T-helper 1 cell treated with Interleukin-12 subunit alpha and Interleukin-12 subunit beta and Interleukin-4 antibody, amounts not matched to agents 30 μg/mL and 1 μg/mL, for 36 hours (primary cell): Measurements from ENCODE around the gene GALNT14.

Source experiments
- H3K27ac Mint-ChIP-seq: one replicate; pipeline ENCODE4 v1.8.0; 2021; ENCODE audit warnings: mild to moderate bottlenecking, mixed read lengths
- H3K27me3 Mint-ChIP-seq: one replicate; pipeline ENCODE4 v1.8.0; 2021; ENCODE audit warnings: low read depth, mixed read lengths
- H3K36me3 Mint-ChIP-seq: one replicate; pipeline ENCODE4 v1.8.0; 2021; ENCODE audit warnings: low read depth, mixed read lengths
- H3K4me1 Mint-ChIP-seq: one replicate; pipeline ENCODE4 v1.8.0; 2021; ENCODE audit warnings: low read depth, mixed read lengths
- H3K4me3 Mint-ChIP-seq: one replicate; pipeline ENCODE4 v1.8.0; 2021; ENCODE audit warnings: mild to moderate bottlenecking, moderate library complexity, mixed read lengths
- H3K9me3 Mint-ChIP-seq: one replicate; pipeline ENCODE4 v1.8.0; 2021; ENCODE audit warnings: mixed read lengths

The GALNT14 gene

GRCh38 chr2:30964334-30965005 lies 173.8 kb downstream of the GALNT14 start:
- Mint-ChIP-seq H3K9me3 (no peaks in the 10 kb centered on the region), H3K4me1 (no peaks in the 10 kb centered on the region), H3K27ac (no peak overlapping the region), H3K36me3 (no peaks in the 10 kb centered on the region), H3K27me3 (no peaks in the 10 kb centered on the region), H3K4me3 (no peak overlapping the region)

- Mint-ChIP-seq H3K27ac (no peak overlapping the region), H3K36me3 (no peaks in the 10 kb centered on the region), H3K4me3 (no peak overlapping the region), H3K4me1 (no peaks in the 10 kb centered on the region), H3K9me3 (no peaks in the 10 kb centered on the region), H3K27me3 (no peaks in the 10 kb centered on the region)
Observed at GRCh38 chr2:30963184-30963583, 175.1 kb downstream of the GALNT14 start.

GRCh38 chr2:30960213-30960612 lies 178.0 kb downstream of the GALNT14 start:
- Mint-ChIP-seq H3K4me1 (no peaks in the 10 kb centered on the region), H3K27me3 (no peaks in the 10 kb centered on the region), H3K4me3 (no peak overlapping the region), H3K27ac (no peak overlapping the region), H3K9me3 (no peaks in the 10 kb centered on the region), H3K36me3 (no peaks in the 10 kb centered on the region)

GRCh38 chr2:30959653-30960052 lies 178.6 kb downstream of the GALNT14 start:
- Mint-ChIP-seq H3K27me3 (no peaks in the 10 kb centered on the region), H3K4me1 (no peaks in the 10 kb centered on the region), H3K9me3 (no peaks in the 10 kb centered on the region)

GRCh38 chr2:30958918-30959265 lies 179.3 kb downstream of the GALNT14 start:
- H3K9me3 Mint-ChIP-seq: no peaks in the 10 kb centered on the region
- H3K36me3 Mint-ChIP-seq: no peaks in the 10 kb centered on the region
- H3K4me3 Mint-ChIP-seq: no peak overlapping the region
- no peaks in the 10 kb centered on the region for H3K27me3 Mint-ChIP-seq
- H3K27ac Mint-ChIP-seq: no peak overlapping the region
- H3K4me1 Mint-ChIP-seq: no peaks in the 10 kb centered on the region

More at GRCh38 chr2:30959653-30960052, 178.6 kb downstream of the GALNT14 start:
- no peak overlapping the region for H3K4me3 Mint-ChIP-seq
- no peak overlapping the region for H3K27ac Mint-ChIP-seq
- no peaks in the 10 kb centered on the region for H3K36me3 Mint-ChIP-seq

GRCh38 chr2:30958193-30958917 lies 179.9 kb downstream of the GALNT14 start:
- Mint-ChIP-seq H3K27ac (no peak overlapping the region), H3K4me3 (no peak overlapping the region), H3K9me3 (no peaks in the 10 kb centered on the region), H3K36me3 (no peaks in the 10 kb centered on the region), H3K4me1 (no peaks in the 10 kb centered on the region), H3K27me3 (no peaks in the 10 kb centered on the region)

- H3K4me1 Mint-ChIP-seq: no peaks in the 10 kb centered on the region
- no peak overlapping the region for H3K27ac Mint-ChIP-seq
- H3K36me3 Mint-ChIP-seq: no peaks in the 10 kb centered on the region
- no peak overlapping the region for H3K4me3 Mint-ChIP-seq
- no peaks in the 10 kb centered on the region for H3K27me3 Mint-ChIP-seq
- no peaks in the 10 kb centered on the region for H3K9me3 Mint-ChIP-seq
Observed at GRCh38 chr2:30957591-30957990, 180.6 kb downstream of the GALNT14 start.

- H3K4me1 Mint-ChIP-seq: no peaks in the 10 kb centered on the region
- no peak overlapping the region for H3K4me3 Mint-ChIP-seq
- H3K27ac Mint-ChIP-seq: no peak overlapping the region
- H3K36me3 Mint-ChIP-seq: no peaks in the 10 kb centered on the region
- no peaks in the 10 kb centered on the region for H3K27me3 Mint-ChIP-seq
- no peaks in the 10 kb centered on the region for H3K9me3 Mint-ChIP-seq
Observed at GRCh38 chr2:30956995-30957394, 181.2 kb downstream of the GALNT14 start.

GRCh38 chr2:30955516-30956132 lies 182.6 kb downstream of the GALNT14 start:
- Mint-ChIP-seq H3K36me3 (no peaks in the 10 kb centered on the region), H3K27me3 (no peaks in the 10 kb centered on the region), H3K27ac (no peak overlapping the region), H3K4me3 (no peak overlapping the region), H3K4me1 (no peaks in the 10 kb centered on the region), H3K9me3 (no peaks in the 10 kb centered on the region)

- no peaks in the 10 kb centered on the region for H3K36me3 Mint-ChIP-seq
- no peaks in the 10 kb centered on the region for H3K9me3 Mint-ChIP-seq
- no peak overlapping the region for H3K27ac Mint-ChIP-seq
- no peaks in the 10 kb centered on the region for H3K27me3 Mint-ChIP-seq
- no peak overlapping the region for H3K4me3 Mint-ChIP-seq
- no peaks in the 10 kb centered on the region for H3K4me1 Mint-ChIP-seq
Observed at GRCh38 chr2:30950339-30950738, 187.9 kb downstream of the GALNT14 start.

- Mint-ChIP-seq H3K36me3 (no peaks in the 10 kb centered on the region), H3K27me3 (no peaks in the 10 kb centered on the region), H3K27ac (no peak overlapping the region), H3K4me3 (no peak overlapping the region), H3K9me3 (no peaks in the 10 kb centered on the region), H3K4me1 (no peaks in the 10 kb centered on the region)
Observed at GRCh38 chr2:30949435-30949834, 188.8 kb downstream of the GALNT14 start.

GRCh38 chr2:30948857-30949256 lies 189.4 kb downstream of the GALNT14 start:
- Mint-ChIP-seq H3K27me3 (no peaks in the 10 kb centered on the region), H3K36me3 (no peaks in the 10 kb centered on the region), H3K4me1 (no peaks in the 10 kb centered on the region), H3K4me3 (no peak overlapping the region), H3K27ac (no peak overlapping the region), H3K9me3 (no peaks in the 10 kb centered on the region)

- Mint-ChIP-seq H3K27ac (no peak overlapping the region), H3K9me3 (no peaks in the 10 kb centered on the region), H3K4me3 (no peak overlapping the region), H3K27me3 (no peaks in the 10 kb centered on the region), H3K36me3 (no peaks in the 10 kb centered on the region), H3K4me1 (no peaks in the 10 kb centered on the region)
Observed at GRCh38 chr2:30948130-30948529, 190.1 kb downstream of the GALNT14 start.

GRCh38 chr2:30947686-30948085 lies 190.6 kb downstream of the GALNT14 start:
- H3K27me3 Mint-ChIP-seq: no peaks in the 10 kb centered on the region
- no peaks in the 10 kb centered on the region for H3K9me3 Mint-ChIP-seq
- no peaks in the 10 kb centered on the region for H3K4me1 Mint-ChIP-seq
- H3K36me3 Mint-ChIP-seq: no peaks in the 10 kb centered on the region
- H3K27ac Mint-ChIP-seq: no peak overlapping the region
- no peak overlapping the region for H3K4me3 Mint-ChIP-seq

GRCh38 chr2:30942419-30942818 lies 195.8 kb downstream of the GALNT14 start:
- no peak overlapping the region for H3K4me3 Mint-ChIP-seq
- H3K4me1 Mint-ChIP-seq: no peaks in the 10 kb centered on the region
- H3K9me3 Mint-ChIP-seq: no peaks in the 10 kb centered on the region

More at GRCh38 chr2:30942419-30942818, 195.8 kb downstream of the GALNT14 start:
- no peaks in the 10 kb centered on the region for H3K27me3 Mint-ChIP-seq
- no peak overlapping the region for H3K27ac Mint-ChIP-seq
- no peaks in the 10 kb centered on the region for H3K36me3 Mint-ChIP-seq
